MM.1S (cell line): Measurements from ENCODE around the gene SDHA.
"Not testable (repeated sequence)": the region's sequence is repeated elsewhere in the genome, so short reads cannot be mapped to it uniquely, and the experiment has no call there.

Experiments used
- DNase-seq: peaks from one replicate; pipeline ENCODE4 v3.0.0-alpha.2; 2015
- H2AFZ ChIP-seq: fragments of 300-600 bp; sonication (generic); 2 replicates; pipeline ENCODE4 v1.6.0; 2016; ENCODE audit warnings: antibody characterized with exemption, low read length
- H3F3A ChIP-seq: fragments of 300-600 bp; sonication (generic); 2 replicates; pipeline ENCODE4 v1.6.1; 2016; ENCODE audit warnings: mild to moderate bottlenecking, antibody characterized with exemption, low read length, moderate library complexity, mixed read lengths; ENCODE audit not compliant: insufficient read depth
- H3K27ac ChIP-seq: fragments of 300-600 bp; sonication (generic); 2 replicates; pipeline ENCODE4 v1.5.1; 2016; ENCODE audit warnings: mild to moderate bottlenecking, low read length
- H3K27me3 ChIP-seq: fragments of 300-600 bp; sonication (generic); replicated peaks from 2 replicates; pipeline ENCODE4 v1.6.0; 2016; ENCODE audit warnings: low read length; ENCODE audit not compliant: insufficient read depth
- H3K36me3 ChIP-seq: fragments of 300-600 bp; sonication (generic); replicated peaks from 2 replicates; pipeline ENCODE4 v1.6.1; 2016; ENCODE audit warnings: mild to moderate bottlenecking, low read length, mixed read lengths; ENCODE audit not compliant: insufficient read depth
- H3K4me1 ChIP-seq: fragments of 300-600 bp; sonication (generic); 2 replicates; pipeline ENCODE4 v1.6.1; 2016; ENCODE audit warnings: low read length, mixed read lengths
- H3K4me2 ChIP-seq: fragments of 300-600 bp; sonication (generic); 2 replicates; pipeline ENCODE4 v1.6.0; 2016; ENCODE audit warnings: low read depth, low read length
- H3K4me3 ChIP-seq: fragments of 300-600 bp; sonication (generic); 2 replicates; pipeline ENCODE4 v1.5.1; 2016; ENCODE audit warnings: low read length, mixed read lengths
- H3K79me2 ChIP-seq: fragments of 300-600 bp; sonication (generic); 2 replicates; pipeline ENCODE4 v1.6.1; 2016; ENCODE audit warnings: mixed run types, low read length, mixed read lengths
- H3K9ac ChIP-seq: fragments of 300-600 bp; sonication (generic); 2 replicates; pipeline ENCODE4 v1.6.1; 2016; ENCODE audit warnings: low read length, mixed read lengths
- H3K9me2 ChIP-seq: fragments of 300-600 bp; sonication (generic); replicated peaks from 2 replicates; pipeline ENCODE4 v1.6.1; 2016; ENCODE audit warnings: mild to moderate bottlenecking, low read length, mixed read lengths; ENCODE audit not compliant: insufficient read depth
- H3K9me3 ChIP-seq: fragments of 300-600 bp; sonication (generic); replicated peaks from 2 replicates; pipeline ENCODE4 v1.6.1; 2016; ENCODE audit warnings: mild to moderate bottlenecking, low read length, mixed read lengths; ENCODE audit not compliant: insufficient read depth
- H4K20me1 ChIP-seq: fragments of 300-600 bp; sonication (generic); 2 replicates; pipeline ENCODE4 v1.6.1; 2016; ENCODE audit warnings: mild to moderate bottlenecking, low read length, moderate library complexity, mixed read lengths; ENCODE audit not compliant: insufficient read depth
- EZH2 ChIP-seq: fragments of 300-600 bp; sonication (generic); optimal IDR thresholded peaks from 2 replicates; pipeline ENCODE3; 2017; ENCODE audit warnings: low read depth, mild to moderate bottlenecking, antibody characterized with exemption, low read length, mixed read lengths
- EZH2phosphoT487 ChIP-seq: fragments of 300-600 bp; sonication (generic); IDR thresholded peaks from 2 replicates; pipeline ENCODE4 v1.6.1; 2018; ENCODE audit warnings: antibody characterized with exemption, low read length
- TF ChIP-seq, protein P1 (sequence below): fragments of 300-600 bp; sonication (generic); IDR thresholded peaks from 2 replicates; pipeline ENCODE4 v1.5.1; 2016; ENCODE audit warnings: antibody characterized with exemption, low read length, mixed read lengths

Gene SDHA

DNA sequence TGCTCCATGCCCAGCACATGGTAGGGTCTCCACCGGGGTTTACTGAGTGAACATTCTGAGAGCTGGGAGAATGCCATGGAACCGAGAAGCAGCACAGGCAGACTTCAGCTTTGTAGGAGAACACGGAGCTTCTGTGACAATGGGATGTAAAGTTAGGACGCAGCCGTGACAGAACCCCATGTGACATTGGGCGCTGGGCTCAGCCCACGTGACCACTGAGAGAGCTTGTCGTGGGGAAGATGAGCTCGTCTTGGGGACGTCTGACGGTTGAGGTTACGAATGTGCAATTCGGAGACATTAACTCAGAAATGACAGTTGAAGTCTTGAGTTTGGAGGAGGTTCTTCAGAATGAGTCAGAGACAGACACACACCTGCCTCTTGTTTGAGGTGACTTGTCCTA lies 13.5 kb downstream of the SDHA start:
- TF ChIP-seq, protein P1, sequence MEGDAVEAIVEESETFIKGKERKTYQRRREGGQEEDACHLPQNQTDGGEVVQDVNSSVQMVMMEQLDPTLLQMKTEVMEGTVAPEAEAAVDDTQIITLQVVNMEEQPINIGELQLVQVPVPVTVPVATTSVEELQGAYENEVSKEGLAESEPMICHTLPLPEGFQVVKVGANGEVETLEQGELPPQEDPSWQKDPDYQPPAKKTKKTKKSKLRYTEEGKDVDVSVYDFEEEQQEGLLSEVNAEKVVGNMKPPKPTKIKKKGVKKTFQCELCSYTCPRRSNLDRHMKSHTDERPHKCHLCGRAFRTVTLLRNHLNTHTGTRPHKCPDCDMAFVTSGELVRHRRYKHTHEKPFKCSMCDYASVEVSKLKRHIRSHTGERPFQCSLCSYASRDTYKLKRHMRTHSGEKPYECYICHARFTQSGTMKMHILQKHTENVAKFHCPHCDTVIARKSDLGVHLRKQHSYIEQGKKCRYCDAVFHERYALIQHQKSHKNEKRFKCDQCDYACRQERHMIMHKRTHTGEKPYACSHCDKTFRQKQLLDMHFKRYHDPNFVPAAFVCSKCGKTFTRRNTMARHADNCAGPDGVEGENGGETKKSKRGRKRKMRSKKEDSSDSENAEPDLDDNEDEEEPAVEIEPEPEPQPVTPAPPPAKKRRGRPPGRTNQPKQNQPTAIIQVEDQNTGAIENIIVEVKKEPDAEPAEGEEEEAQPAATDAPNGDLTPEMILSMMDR = no peak
- no peak for DNase-seq
- no peaks in the 10 kb centered on the region; the same call in 1 of the 2 replicates for H4K20me1 ChIP-seq
- H3K9me3 ChIP-seq = no peaks in the 10 kb centered on the region
- no peak overlapping the region for H3K27ac ChIP-seq
- no peaks in the 10 kb centered on the region for H3K27me3 ChIP-seq
- H2AFZ ChIP-seq = no peak overlapping the region
- H3K79me2 ChIP-seq = peaks cover 84% of the 10 kb centered on the region
- H3K9me2 ChIP-seq = no peaks in the 10 kb centered on the region
- H3K4me1 ChIP-seq = no peaks in the 10 kb centered on the region
- peaks cover 34% of the 10 kb centered on the region; the same call in 1 of the 2 replicates for H3K36me3 ChIP-seq
- no peak overlapping the region for H3K4me3 ChIP-seq
- no peak overlapping the region for H3K9ac ChIP-seq
- H3K4me2 ChIP-seq = no peak overlapping the region
- H3F3A ChIP-seq = no peaks in the 10 kb centered on the region

DNA sequence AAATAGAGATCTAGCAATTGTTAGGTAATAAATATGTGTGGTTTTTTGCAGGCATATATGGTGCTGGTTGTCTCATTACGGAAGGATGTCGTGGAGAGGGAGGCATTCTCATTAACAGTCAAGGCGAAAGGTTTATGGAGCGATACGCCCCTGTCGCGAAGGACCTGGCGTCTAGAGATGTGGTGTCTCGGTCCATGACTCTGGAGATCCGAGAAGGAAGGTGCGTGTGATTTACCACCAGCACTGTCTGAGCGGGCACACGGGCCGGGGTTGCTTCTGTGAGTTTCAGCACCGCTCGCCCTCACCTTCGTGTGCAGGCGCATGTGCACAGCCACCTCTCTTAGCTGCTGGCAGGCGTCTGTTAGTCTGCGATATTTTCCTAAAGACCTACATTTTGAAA lies 15.3 kb downstream of the SDHA start:
- not testable (repeated sequence) for DNase-seq, H3K9me2 ChIP-seq, H3K4me3 ChIP-seq, H3F3A ChIP-seq, H3K4me1 ChIP-seq, H3K9ac ChIP-seq, H3K4me2 ChIP-seq, H3K27me3 ChIP-seq, H3K9me3 ChIP-seq, H4K20me1 ChIP-seq, H2AFZ ChIP-seq, H3K27ac ChIP-seq
- peaks cover 73% of the 10 kb centered on the region for H3K79me2 ChIP-seq
- peaks cover 30% of the 10 kb centered on the region; the same call in 1 of the 2 replicates for H3K36me3 ChIP-seq

DNA sequence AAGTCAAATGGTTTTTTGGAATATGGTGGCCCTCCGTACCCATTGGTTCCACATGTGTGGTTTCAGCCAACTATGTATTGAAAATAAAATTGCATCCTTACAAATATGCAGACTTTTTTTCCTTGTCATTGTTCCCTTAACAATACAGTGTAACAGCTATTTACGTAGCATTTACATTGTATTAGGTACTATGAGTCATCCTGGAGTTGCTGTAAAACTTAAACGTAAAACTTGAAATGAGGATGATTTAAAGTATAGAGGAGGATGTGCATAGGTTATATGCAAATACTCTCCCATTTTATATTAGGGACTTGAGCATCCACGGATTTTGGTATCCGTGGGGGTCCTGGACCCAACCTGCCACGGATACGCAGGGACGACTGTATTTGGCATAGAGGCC lies 16.3 kb downstream of the SDHA start:
- DNase-seq = no peak
- Histone ChIP-seq H3K9ac (no peak overlapping the region), H3K9me3 (no peaks in the 10 kb centered on the region), H2AFZ (no peak overlapping the region), H3K36me3 (peaks cover 20% of the 10 kb centered on the region; the same call in 1 of the 2 replicates), H3K79me2 (peaks cover 67% of the 10 kb centered on the region), H3K4me2 (no peak overlapping the region), H3K27me3 (no peaks in the 10 kb centered on the region), H3F3A (no peaks in the 10 kb centered on the region), H3K4me3 (no peak overlapping the region), H4K20me1 (no peaks in the 10 kb centered on the region; the same call in 1 of the 2 replicates), H3K4me1 (no peaks in the 10 kb centered on the region), H3K9me2 (no peaks in the 10 kb centered on the region), H3K27ac (no peak overlapping the region)
- TF ChIP-seq EZH2 = no peak
- TF ChIP-seq EZH2phosphoT487 = no peak
- TF ChIP-seq, protein P1 = no peak

DNA sequence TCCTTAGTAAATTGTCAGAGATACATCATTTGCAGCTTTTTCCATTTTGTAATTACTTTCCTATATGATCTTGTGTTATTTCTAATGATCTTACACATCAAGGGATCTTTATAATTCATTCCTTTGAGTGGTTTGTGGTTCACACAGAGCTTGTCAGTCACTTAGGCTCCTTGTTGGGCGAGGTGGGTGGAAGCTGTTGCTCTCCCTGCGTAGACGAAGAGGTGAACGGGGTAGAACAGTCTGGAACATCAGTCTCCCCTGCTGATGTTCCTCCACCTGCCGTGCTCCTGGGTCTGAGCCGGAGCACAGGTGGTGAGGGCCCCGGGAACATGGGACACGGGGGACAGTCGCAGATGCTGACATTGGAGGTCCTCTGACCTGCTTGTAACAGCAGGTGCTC lies 17.4 kb downstream of the SDHA start:
- not testable (repeated sequence) for H4K20me1 ChIP-seq, H3K27me3 ChIP-seq, H3K4me2 ChIP-seq, H3K4me1 ChIP-seq, DNase-seq, H3K4me3 ChIP-seq, H3F3A ChIP-seq, H3K9me2 ChIP-seq, H3K27ac ChIP-seq, H3K9ac ChIP-seq, H3K9me3 ChIP-seq, H2AFZ ChIP-seq
- peaks cover 63% of the 10 kb centered on the region for H3K79me2 ChIP-seq
- peaks cover 18% of the 10 kb centered on the region; the same call in 1 of the 2 replicates for H3K36me3 ChIP-seq

DNA sequence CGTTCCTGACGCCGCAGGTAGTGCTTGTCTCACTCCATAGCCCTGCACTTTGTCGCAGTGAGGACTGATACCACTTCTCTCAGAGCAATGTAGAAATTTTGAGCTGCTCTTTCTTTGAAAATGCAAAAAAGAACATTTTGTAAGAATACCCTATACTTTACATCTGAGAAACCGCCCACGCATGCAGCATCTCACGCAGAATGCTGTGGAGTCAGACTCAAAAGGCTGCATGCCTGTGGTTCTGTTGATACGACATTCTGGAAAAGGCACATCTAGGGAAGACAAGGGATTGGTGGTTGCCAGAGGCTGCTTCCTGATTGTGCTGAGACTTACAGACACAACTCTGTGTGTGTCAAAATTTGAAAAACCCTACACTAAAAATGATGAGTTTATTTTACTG lies 19.8 kb downstream of the SDHA start:
- not testable (repeated sequence) for H3K9ac ChIP-seq, H3F3A ChIP-seq, H2AFZ ChIP-seq, H3K9me2 ChIP-seq, H3K9me3 ChIP-seq, H3K27ac ChIP-seq, H3K4me3 ChIP-seq, H3K4me2 ChIP-seq, H4K20me1 ChIP-seq, H3K27me3 ChIP-seq, H3K4me1 ChIP-seq, DNase-seq
- peaks cover 21% of the 10 kb centered on the region for H3K36me3 ChIP-seq
- H3K79me2 ChIP-seq = peaks cover 56% of the 10 kb centered on the region

DNA sequence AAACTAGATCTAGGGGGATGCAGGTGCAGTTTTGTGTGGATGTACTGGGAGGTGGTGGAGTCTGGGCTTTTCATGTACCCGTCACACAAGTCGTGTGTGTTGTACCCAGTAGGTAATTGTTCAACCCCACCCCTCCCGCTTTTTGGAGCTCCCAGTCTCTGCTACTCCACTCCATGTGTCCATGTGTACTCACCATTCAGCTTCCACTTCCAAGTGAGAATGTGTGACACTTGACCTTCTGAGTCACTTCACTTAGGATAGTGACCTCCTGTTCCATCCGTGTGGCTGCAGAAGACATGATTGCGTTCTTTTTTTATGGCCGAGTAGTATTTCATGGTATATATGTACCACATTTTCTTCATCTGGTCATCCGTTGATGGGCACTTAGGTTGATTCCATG lies 22.4 kb downstream of the SDHA start:
- not testable (repeated sequence) for H3K27ac ChIP-seq, H3K4me3 ChIP-seq, H3K4me1 ChIP-seq, H3K4me2 ChIP-seq, H3K27me3 ChIP-seq, H3F3A ChIP-seq, H3K9me3 ChIP-seq, DNase-seq, H4K20me1 ChIP-seq, H3K36me3 ChIP-seq, H3K9ac ChIP-seq, H3K9me2 ChIP-seq, H2AFZ ChIP-seq
- H3K79me2 ChIP-seq = peaks cover 37% of the 10 kb centered on the region
